Glomerular visceral epithelial cell (primary cell): ENCODE measurements around the gene PRSS33.

ENCODE experiments used
- DNase-seq: peaks from one replicate; pipeline ENCODE4 v3.0.0-alpha.2; 2016; ENCODE audit errors: extremely low spot score

PRSS33 gene, protein sequence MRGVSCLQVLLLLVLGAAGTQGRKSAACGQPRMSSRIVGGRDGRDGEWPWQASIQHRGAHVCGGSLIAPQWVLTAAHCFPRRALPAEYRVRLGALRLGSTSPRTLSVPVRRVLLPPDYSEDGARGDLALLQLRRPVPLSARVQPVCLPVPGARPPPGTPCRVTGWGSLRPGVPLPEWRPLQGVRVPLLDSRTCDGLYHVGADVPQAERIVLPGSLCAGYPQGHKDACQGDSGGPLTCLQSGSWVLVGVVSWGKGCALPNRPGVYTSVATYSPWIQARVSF

GRCh38 chr16:2787406-2787805 is at the start of gene PRSS33:
Gene PRSS33, minus strand, starts transcription at chr16:2787560. Its CDS starts 1,013 bp downstream, at chr16:2786547.
- no peak for DNase-seq

GRCh38 chr16:2836646-2837508 is 49.5 kb upstream of the PRSS33 start:
- DNase-seq, result no peak

DNA sequence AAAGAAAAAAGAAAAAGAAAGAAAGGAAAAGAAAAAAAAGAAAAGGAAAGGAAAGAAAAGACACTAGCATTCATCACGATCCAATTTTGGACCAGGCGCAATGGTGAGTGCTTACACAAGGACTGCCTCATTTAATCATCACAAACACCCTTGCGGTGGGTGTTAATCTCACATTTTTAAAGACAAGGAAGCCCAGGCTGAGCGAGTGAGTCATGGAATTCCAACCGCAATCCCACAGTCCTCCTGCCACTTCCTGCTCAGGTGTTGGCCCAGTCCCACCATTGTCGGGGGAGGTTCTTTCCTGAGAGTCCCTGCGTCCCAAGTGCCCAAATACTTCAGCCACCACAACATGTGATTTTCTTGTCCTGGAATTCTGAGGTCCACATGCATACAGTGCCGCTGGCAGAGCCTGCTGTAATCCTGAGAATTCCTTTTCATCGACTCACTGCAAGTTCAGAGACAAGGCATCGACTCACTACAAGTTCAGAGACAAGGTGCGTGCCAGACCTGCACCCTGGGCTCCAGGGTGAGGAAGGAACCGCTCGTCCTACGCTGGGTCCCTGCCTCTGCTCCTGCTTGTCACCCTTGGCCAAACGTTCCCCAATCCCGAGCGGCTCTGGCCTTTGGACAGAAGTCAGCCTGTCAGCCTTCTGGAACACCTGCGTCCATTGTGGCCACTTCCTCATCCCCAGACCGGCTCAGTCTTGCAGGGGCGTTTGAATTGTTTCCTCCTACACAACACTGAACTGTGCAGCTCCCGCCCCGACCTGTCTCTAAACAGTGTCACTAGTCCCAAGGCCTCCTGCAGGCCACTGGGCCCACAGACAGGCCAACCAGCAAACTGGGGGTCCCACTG is 48.5 kb upstream of the PRSS33 start:
- DNase-seq, result peak; percentile 99

DNA sequence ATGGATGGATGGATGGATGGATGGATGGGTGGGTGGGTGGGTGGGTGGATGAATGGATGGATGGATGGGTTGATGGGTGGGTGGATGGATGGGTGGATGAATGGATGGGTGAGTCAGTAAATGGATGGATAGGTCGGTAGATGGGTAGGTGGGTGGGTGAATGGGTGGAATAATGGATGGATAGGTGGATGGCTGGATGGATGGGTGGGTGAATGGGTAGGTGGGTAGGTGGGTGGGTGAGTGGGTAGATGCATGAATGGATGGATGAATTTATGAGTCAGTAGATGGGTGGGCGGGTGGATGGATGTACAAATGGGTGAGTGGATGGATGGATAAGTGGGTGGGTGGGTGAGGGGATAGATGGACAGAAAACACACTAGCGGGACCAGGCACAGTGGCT is 47.6 kb upstream of the PRSS33 start:
- no peak for DNase-seq

GRCh38 chr16:2833776-2834175 is 46.4 kb upstream of the PRSS33 start:
- DNase-seq, result no peak

- DNase-seq, result no peak
Observed at GRCh38 chr16:2831203-2831602, 43.8 kb upstream of the PRSS33 start.

- DNase-seq, result no peak
Observed at GRCh38 chr16:2830355-2830695, 43.0 kb upstream of the PRSS33 start.

GRCh38 chr16:2829501-2830354 is 42.4 kb upstream of the PRSS33 start, which contains the start of gene ZG16B:
Gene ZG16B, plus strand, starts transcription at chr16:2830303. Its CDS starts 139 bp downstream, at chr16:2830442.
- no peak for DNase-seq

DNA sequence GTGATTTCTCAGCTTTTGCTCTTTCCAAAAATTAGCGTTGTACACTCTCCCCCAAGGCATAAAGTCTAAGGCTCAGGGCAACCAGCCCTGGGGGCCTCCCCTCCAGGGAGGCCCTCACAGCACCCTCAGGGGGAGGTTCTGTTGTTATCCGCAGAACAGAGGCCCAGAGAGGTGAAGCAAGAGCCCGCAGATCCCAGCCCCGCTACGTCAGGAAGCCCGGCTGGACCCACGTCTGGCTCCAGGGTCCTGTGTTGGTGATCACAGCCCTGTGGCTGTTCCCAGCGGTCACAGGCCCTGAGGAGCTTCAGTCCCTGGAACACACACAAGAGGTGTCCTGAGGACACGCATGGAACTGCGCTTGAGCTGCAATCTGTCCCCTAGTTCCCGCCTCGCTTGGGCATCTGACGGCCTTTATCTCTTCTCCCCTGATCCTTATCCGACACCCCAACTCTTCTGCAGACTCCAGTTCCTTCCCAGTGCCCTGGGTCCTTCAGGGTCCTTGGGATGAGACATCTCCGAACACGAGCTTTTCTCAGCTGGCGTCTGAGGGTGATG is 41.6 kb upstream of the PRSS33 start:
- DNase-seq, result no peak

DNA sequence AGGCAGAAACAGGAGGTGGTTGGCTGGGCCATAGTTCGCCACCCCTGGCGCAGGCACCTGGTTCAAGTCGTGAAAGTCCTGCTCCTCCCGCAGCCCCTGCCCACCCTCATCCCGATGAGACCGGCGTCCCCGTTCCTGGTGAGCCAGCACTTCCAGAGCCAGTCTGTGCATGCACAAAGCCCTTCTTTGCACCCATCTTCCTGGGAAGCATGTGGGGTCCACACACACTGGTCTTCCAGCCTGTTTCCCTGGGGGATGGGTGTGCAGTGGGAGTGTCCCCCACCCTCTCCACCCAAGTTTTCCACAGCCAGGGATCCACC is 41.1 kb upstream of the PRSS33 start:
- no peak for DNase-seq

GRCh38 chr16:2827831-2828520 is 40.6 kb upstream of the PRSS33 start:
- DNase-seq, result no peak

DNA sequence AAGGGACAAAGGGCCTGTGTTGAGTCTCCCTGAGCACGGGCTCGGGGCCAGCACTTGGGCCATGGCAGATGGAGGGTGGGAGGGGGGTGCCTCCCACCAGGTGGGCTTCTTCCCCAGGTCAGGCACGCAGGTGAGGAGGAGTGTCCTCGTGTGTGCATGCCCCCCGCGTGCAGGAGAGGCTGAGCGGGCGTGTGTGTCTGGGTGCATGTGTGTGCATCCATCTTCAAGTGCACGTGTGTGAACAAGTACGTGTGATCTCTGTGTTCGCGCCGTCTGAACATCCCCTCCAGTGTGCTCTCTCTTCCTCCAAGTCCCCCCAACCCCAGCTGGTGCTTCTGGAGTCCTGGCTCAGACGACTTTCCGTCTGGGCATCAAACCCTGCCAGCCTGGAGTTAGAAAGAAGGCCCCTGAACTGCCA is 40.0 kb upstream of the PRSS33 start:
- DNase-seq, result no peak

DNA sequence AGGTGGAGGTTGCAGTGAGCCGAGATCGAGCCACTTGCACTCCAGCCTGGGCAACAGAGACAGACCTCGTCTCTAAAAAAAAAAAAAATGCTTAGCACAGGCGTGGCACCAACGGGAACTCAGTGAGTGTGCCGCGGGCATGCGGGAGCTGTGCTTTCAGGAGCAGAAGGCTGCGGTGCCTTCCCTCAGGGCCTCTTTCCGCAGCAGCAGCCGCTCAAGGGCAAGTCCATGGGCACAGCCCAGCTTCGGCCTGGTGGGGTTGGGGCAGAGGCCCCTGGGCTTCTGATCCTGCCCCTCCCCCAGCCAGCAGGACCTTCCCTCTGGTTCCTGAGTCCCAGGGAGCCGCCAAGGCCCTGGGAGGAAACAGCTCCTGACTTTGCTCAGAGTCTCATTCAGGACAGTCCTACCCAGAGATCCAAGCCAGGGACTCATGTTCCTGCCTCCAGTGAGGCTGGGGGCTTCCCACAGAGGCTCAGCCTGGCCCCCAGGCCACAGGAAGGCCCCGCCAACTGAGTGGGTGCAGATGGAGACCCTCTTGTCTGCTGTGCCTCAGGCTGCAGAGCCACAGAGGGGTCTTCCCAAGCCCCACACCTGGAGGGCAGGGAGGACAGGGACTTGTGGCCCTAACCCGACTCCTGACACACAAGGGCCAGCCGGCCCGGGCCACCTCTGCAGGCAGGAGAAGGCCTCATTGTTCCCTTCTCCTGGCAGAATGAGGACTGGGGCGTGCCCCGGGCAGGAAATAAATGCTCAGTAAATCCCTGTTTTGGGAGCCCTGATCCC is 39.4 kb upstream of the PRSS33 start:
- DNase-seq, result no peak

DNA sequence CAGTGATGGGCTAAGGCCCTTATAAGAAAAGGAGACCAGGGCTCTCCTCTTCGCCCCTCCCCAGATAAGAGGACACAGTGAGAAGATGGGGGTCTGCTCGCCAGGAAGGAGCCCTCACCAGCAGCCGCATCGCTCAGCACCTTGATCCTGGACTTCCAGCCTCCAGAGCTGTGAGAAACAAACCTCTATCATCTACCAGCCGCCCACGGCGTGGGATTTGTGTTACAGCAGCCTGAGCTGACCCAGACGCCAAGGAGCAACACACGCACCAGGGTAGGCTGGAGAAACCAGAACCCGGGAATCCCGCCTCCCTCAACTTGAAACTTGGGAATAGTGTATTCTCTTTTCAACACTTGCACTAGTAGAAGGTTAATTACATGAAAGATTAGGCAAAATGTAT is 38.5 kb upstream of the PRSS33 start:
- DNase-seq, result no peak

GRCh38 chr16:2825049-2825742 is 37.8 kb upstream of the PRSS33 start:
- no peak for DNase-seq

DNA sequence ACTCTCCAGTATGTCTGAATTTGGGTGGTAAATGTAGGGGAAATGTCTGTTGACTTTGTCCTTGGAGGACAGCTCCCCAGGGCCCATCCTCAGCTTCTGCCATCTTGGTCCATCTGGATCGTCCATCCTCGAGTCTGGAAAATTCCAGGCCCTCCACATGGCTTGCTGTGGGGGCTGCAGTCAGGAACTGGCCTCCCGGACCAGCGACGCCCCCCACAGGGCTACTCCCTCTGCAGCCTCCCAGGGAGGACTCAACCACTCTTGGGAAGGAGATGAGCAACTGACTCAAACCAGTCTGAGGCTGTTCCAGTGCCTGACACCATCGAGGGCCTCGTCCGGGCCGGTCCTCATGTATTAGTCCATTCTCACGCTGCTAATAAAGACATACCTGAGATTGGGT is 37.3 kb upstream of the PRSS33 start:
- no peak for DNase-seq

DNA sequence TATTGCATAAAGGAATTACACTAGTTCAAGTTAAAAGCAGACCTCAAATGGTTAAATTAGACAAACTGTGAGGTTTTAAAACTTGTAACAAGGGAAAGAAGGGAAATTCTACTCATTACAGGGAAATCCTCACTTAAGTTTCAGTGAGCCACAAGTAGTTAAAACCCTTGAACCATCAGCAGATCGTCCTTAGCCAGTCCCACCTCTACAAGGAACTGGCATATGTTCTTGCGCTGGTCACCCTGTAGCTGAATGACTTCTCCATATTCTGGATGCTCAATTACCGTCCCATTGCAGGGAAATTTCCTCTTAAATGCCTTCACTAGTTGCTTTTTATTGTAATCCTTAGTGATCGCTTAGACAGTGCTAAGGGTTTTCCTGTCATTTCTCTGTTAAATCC is 35.1 kb upstream of the PRSS33 start:
- no peak for DNase-seq

DNA sequence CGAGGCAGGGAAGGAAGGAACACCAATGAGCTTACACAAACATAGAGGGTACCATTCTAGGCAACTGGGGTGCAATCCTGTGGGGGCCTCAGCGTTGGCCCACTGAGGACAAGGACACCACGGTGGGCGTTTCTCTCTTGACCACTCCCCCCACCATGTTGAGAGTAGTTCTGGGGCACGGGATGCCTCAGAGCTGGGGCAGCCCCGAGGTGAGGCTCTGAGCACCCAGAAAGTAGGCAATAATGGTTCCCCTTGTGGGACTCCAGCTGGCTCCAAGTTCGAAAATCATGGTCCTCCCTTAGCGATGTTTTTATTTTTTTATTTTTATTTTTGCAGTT is 34.8 kb upstream of the PRSS33 start:
- DNase-seq, result no peak

GRCh38 chr16:2821487-2822157 is 34.3 kb upstream of the PRSS33 start:
- no peak for DNase-seq
